Motor neuron (in vitro differentiated cells): Measurements from ENCODE around the gene SLCO1A2. TPM values are rescaled to one million over a fixed set of nuclear protein-coding genes. Genes with fewer than 3 reads are reported as not detected.
A peak's percentile ranks its signal among the peaks of the same experiment; 100 is the strongest.

ENCODE experiments used
- ATAC-seq, 8 experiments: fragments of 200-7000 bp; cut with Tn5 transposase; replicated peaks in 6 of 8; 2 replicates each; pipeline ENCODE4 v1.8.0; 2021; ENCODE audit warnings: mild to moderate bottlenecking in 8 of 8, moderate library complexity in 8 of 8
- H3K27ac ChIP-seq, 2 donors: fragments of 250-450 bp; sonication (Bioruptor Pico); 2 replicates each; pipeline ENCODE4 v1.9.0; 2021; ENCODE audit warnings: antibody characterized with exemption in 2 of 2, mild to moderate bottlenecking in 2 of 2, moderate library complexity in 1 of 2
- H3K4me1 ChIP-seq, 2 donors: fragments of 250-450 bp; sonication (Bioruptor Pico); replicated peaks in 1 of 2; 2 replicates each; pipeline ENCODE4 v1.6.1; 2021; ENCODE audit warnings: antibody characterized with exemption in 2 of 2, mild to moderate bottlenecking in 2 of 2, moderate library complexity in 1 of 2
- H3K4me3 ChIP-seq, 5 donors: fragments of 250-450 bp; sonication (Bioruptor Pico); 2 replicates each; pipeline ENCODE4 v1.9.0; 2021; ENCODE audit warnings: antibody characterized with exemption in 5 of 5, mild to moderate bottlenecking in 5 of 5, moderate library complexity in 4 of 5
- WGBS, 10 experiments: fragments of 450-650 bp; shearing (Covaris generic); methylation state at CpG; one replicate each; pipeline ENCODE4 v1.0.0; 2022; 5-methylcytosine and 5-hydroxymethylcytosine counted together
- in situ Hi-C, 9 experiments: fragments of 400-800 bp; cut with MboI; loops; one replicate each; pipeline ENCODE4 v1.15.0; 2021; ENCODE audit warnings: low sequenced_read_pairs in 9 of 9, low pct_unique_long_range_greater_than_20kb in 2 of 9; ENCODE audit not compliant: unreplicated experiment in 9 of 9
- total RNA-seq, 8 experiments: library from RNA; unstranded; fragments of 300-600 nt; gene quantifications; 2 replicates each; pipeline versions ENCODE4 v1.2.3 to v1.2.4, GENCODE V29; 2022

SLCO1A2 gene
- total RNA-seq, 8 experiments from 2014 or later: 1.8 to 17.3 (median 6.9) TPM

GRCh38 chr12:21305661-21306060 is 29.1 kb downstream of the SLCO1A2 start:
- Histone ChIP-seq H3K4me3 (no peak overlapping the region), H3K4me1 (no peaks in the 10 kb centered on the region), H3K27ac (no peak overlapping the region)
- 20 to 100% (median 80%) methylated on average over 1 of the region's 1 CpG; no CpG with 5 or more reads in 4 of the 10 experiments for WGBS, 10 experiments
- ATAC-seq: no peak
- in situ Hi-C loops: loop anchor here in 3 of 9 experiments (25.0 kb wide), 2 partner anchors 132 to 332 kb away; partner anchors contain the start of gene PYROXD1 (in 2 of the 3)

- ATAC-seq: no peak
- 64 to 100% (median 86%) methylated on average over 1 of the region's 1 CpG; no CpG with 5 or more reads in 2 of the 10 experiments for WGBS, 10 experiments
- H3K4me1 ChIP-seq: no peaks in the 10 kb centered on the region
- in situ Hi-C loops: loop anchor here in 3 of 9 experiments (25.0 kb wide), 2 partner anchors 137 to 337 kb away; partner anchors contain the start of gene PYROXD1 (in 2 of the 3)
- no peak overlapping the region for H3K4me3 ChIP-seq
- no peak overlapping the region for H3K27ac ChIP-seq
Observed at GRCh38 chr12:21300632-21301031, 34.1 kb downstream of the SLCO1A2 start.

- ATAC-seq: peak in 3 of 8 experiments; percentile 59 to 64 (median 63)
- 8 to 100% (median 70%) methylated on average over 2 to 4 of the region's 4 CpGs for WGBS, 10 experiments
- Histone ChIP-seq H3K4me3 (no peak overlapping the region), H3K4me1 (no peaks in the 10 kb centered on the region), H3K27ac (no peak overlapping the region)
- in situ Hi-C loops: no loop called here
Observed at GRCh38 chr12:21296751-21297406, 37.8 kb downstream of the SLCO1A2 start.

GRCh38 chr12:21296348-21296747 is 38.4 kb downstream of the SLCO1A2 start:
- in situ Hi-C loops: no loop called here
- Histone ChIP-seq H3K4me3 (no peak overlapping the region), H3K4me1 (no peaks in the 10 kb centered on the region), H3K27ac (no peak overlapping the region)
- 0 to 100% (median 67%) methylated on average over 1 of the region's 1 CpG; no CpG with 5 or more reads in 5 of the 10 experiments for WGBS, 10 experiments
- ATAC-seq: peak in 2 of 8 experiments; percentile 33 to 47

- ATAC-seq: no peak
- WGBS, 10 experiments: 0 to 100% (median 85%) methylated on average over 1 of the region's 1 CpG; no CpG with 5 or more reads in 1 of the 10 experiments
- Histone ChIP-seq H3K4me3 (no peak overlapping the region), H3K4me1 (no peaks in the 10 kb centered on the region), H3K27ac (no peak overlapping the region)
- in situ Hi-C loops: no loop called here
Observed at GRCh38 chr12:21294176-21294575, 40.5 kb downstream of the SLCO1A2 start.

- no peak for ATAC-seq
- Histone ChIP-seq H3K4me3 (no peak overlapping the region), H3K4me1 (no peaks in the 10 kb centered on the region), H3K27ac (no peak overlapping the region)
- in situ Hi-C loops: no loop called here
- 86 to 100% (median 94%) methylated on average over 1 to 2 of the region's 2 CpGs; no CpG with 5 or more reads in 4 of the 10 experiments for WGBS, 10 experiments
Observed at GRCh38 chr12:21292111-21292510, 42.6 kb downstream of the SLCO1A2 start.

- WGBS, 10 experiments: 0 to 100% (median 67%) methylated on average over 1 to 4 of the region's 4 CpGs; no CpG with 5 or more reads in 1 of the 10 experiments
- Histone ChIP-seq H3K4me3 (no peak overlapping the region), H3K27ac (no peak overlapping the region), H3K4me1 (no peaks in the 10 kb centered on the region)
- ATAC-seq: peak in 3 of 8 experiments; percentile 33 to 98 (median 88)
- in situ Hi-C loops: no loop called here
Observed at GRCh38 chr12:21289698-21290097, 45.0 kb downstream of the SLCO1A2 start.

- in situ Hi-C loops: no loop called here
- Histone ChIP-seq H3K4me1 (no peaks in the 10 kb centered on the region), H3K4me3 (no peak overlapping the region), H3K27ac (no peak overlapping the region)
- WGBS, 10 experiments: 0 to 100% methylated on average over 1 to 2 of the region's 2 CpGs; no CpG with 5 or more reads in 8 of the 10 experiments
- ATAC-seq: no peak
Observed at GRCh38 chr12:21276826-21277225, 57.9 kb downstream of the SLCO1A2 start.

- no peak overlapping the region for H3K27ac ChIP-seq
- no peak for ATAC-seq
- H3K4me3 ChIP-seq: no peak overlapping the region
- no peaks in the 10 kb centered on the region for H3K4me1 ChIP-seq
- WGBS, 10 experiments: 4 to 92% (median 66%) methylated on average over 2 to 4 of the region's 4 CpGs
- in situ Hi-C loops: no loop called here
Observed at GRCh38 chr12:21265932-21266331, 68.8 kb downstream of the SLCO1A2 start.

- ATAC-seq: no peak
- H3K4me1 ChIP-seq: no peaks in the 10 kb centered on the region
- in situ Hi-C loops: no loop called here
- H3K4me3 ChIP-seq: no peak overlapping the region
- no peak overlapping the region for H3K27ac ChIP-seq
Observed at GRCh38 chr12:21264232-21264631, 70.5 kb downstream of the SLCO1A2 start.

GRCh38 chr12:21257172-21257571 is 77.5 kb downstream of the SLCO1A2 start:
- no peak overlapping the region for H3K27ac ChIP-seq
- in situ Hi-C loops: no loop called here

GRCh38 chr12:21252070-21252469 is 82.6 kb downstream of the SLCO1A2 start:
- 16 to 94% (median 76%) methylated on average over 2 to 5 of the region's 5 CpGs for WGBS, 10 experiments
- in situ Hi-C loops: no loop called here
- no peak overlapping the region for H3K27ac ChIP-seq
- ATAC-seq: no peak
- no peaks in the 10 kb centered on the region for H3K4me1 ChIP-seq
- H3K4me3 ChIP-seq: no peak overlapping the region

More at GRCh38 chr12:21257172-21257571, 77.5 kb downstream of the SLCO1A2 start:
- Histone ChIP-seq H3K4me3 (no peak overlapping the region), H3K4me1 (no peaks in the 10 kb centered on the region)
- ATAC-seq: no peak
- 5 to 79% (median 50%) methylated on average over 2 to 3 of the region's 3 CpGs; no CpG with 5 or more reads in 1 of the 10 experiments for WGBS, 10 experiments

- in situ Hi-C loops: no loop called here
Observed at GRCh38 chr12:21248679-21249078, 86.0 kb downstream of the SLCO1A2 start.

GRCh38 chr12:21239866-21240265 is 94.9 kb downstream of the SLCO1A2 start:
- peak in 1 of 8 experiments; percentile 20 for ATAC-seq
- WGBS, 10 experiments: 0 to 94% (median 79%) methylated on average over 2 to 4 of the region's 4 CpGs; no CpG with 5 or more reads in 1 of the 10 experiments
- Histone ChIP-seq H3K27ac (no peak overlapping the region), H3K4me1 (no peaks in the 10 kb centered on the region), H3K4me3 (no peak overlapping the region)
- in situ Hi-C loops: no loop called here

More at GRCh38 chr12:21248679-21249078, 86.0 kb downstream of the SLCO1A2 start:
- peak in 3 of 8 experiments; percentile 82 to 92 (median 91) for ATAC-seq
- WGBS, 10 experiments: 86 to 100% (median 90%) methylated on average over 1 of the region's 1 CpG; no CpG with 5 or more reads in 7 of the 10 experiments
- no peaks in the 10 kb centered on the region for H3K4me1 ChIP-seq
- H3K27ac ChIP-seq: no peak overlapping the region
- no peak overlapping the region for H3K4me3 ChIP-seq
